ENCODE results near the gene C3orf62.
"Not testable (repeated sequence)": the region's sequence is repeated elsewhere in the genome, so short reads cannot be mapped to it uniquely, and the experiment has no call there.

DNA sequence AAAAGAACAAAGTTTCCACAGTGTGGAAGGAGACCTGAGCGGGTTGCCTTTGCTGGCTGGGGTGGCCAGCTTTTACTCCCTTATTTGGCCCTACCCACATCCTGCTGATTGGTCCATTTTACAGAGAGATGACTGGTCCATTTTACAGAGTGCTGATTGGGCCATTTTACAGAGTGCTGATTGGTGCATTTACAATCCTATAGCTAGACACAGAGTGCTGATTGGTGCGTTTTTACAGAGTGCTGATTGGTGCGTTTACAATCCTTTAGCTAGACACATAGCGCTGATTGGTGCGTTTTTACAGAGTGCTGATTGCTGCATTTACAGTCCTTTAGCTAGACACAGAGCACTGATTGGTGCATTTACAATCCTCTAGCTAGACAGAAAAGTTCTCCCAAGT, 48.2 kb downstream of the C3orf62 start:
- TF ChIP-seq, protein P1, sequence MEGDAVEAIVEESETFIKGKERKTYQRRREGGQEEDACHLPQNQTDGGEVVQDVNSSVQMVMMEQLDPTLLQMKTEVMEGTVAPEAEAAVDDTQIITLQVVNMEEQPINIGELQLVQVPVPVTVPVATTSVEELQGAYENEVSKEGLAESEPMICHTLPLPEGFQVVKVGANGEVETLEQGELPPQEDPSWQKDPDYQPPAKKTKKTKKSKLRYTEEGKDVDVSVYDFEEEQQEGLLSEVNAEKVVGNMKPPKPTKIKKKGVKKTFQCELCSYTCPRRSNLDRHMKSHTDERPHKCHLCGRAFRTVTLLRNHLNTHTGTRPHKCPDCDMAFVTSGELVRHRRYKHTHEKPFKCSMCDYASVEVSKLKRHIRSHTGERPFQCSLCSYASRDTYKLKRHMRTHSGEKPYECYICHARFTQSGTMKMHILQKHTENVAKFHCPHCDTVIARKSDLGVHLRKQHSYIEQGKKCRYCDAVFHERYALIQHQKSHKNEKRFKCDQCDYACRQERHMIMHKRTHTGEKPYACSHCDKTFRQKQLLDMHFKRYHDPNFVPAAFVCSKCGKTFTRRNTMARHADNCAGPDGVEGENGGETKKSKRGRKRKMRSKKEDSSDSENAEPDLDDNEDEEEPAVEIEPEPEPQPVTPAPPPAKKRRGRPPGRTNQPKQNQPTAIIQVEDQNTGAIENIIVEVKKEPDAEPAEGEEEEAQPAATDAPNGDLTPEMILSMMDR (IDR thresholded peaks at IDR 0.05; ENCODE audit: poor library complexity) = not testable (repeated sequence)
- TF ChIP-seq EZH2 (IDR thresholded peaks at IDR 0.05; ENCODE audit: borderline replicate concordance); EZH2phosphoT487 (IDR thresholded peaks at IDR 0.05; ENCODE audit: low read depth, severe bottlenecking, unreplicated experiment): not testable (repeated sequence)
